GM12878 (cell line): Measurements from ENCODE around the gene ORAI3. TPM values are rescaled to one million over a fixed set of nuclear protein-coding genes. Genes with fewer than 3 reads are reported as not detected.

Experiments
- ATAC-seq: fragments of 200-7000 bp; cut with Tn5 transposase; 3 replicates; pipeline ENCODE4 v1.9.1; 2020; ENCODE audit warnings: mild to moderate bottlenecking, moderate library complexity
- BruUV-seq: library from RNA; stranded (reverse); fragments of 400-500 nt; replicated peaks from 2 replicates; lab custom pipeline; 2021; lab: Mats Ljungman, UMichigan
- CTCF ChIA-PET: fragments of 300-600 bp; sonication (Branson Sonifier 250); formaldehyde crosslinking; extraction: SDS; loops from one replicate; lab custom pipeline; 2021; ENCODE audit warnings: inconsistent platforms; lab: Yijun Ruan, JAX
- POLR2A ChIA-PET: fragments of 350-600 bp; formaldehyde crosslinking; extraction: SDS; loops from one replicate; lab custom pipeline; 2021; ENCODE audit warnings: inconsistent platforms; lab: Charles Lee
- RAD21 ChIA-PET: fragments of 300-600 bp; sonication (Branson Sonifier 250); formaldehyde crosslinking; loops from one replicate; lab custom pipeline; 2023; ENCODE audit warnings: antibody characterized with exemption; ENCODE audit not compliant: unreplicated experiment; lab: Charles Lee
- SMC1A ChIA-PET: fragments of 300-600 bp; sonication (Branson Sonifier 250); formaldehyde crosslinking; loops from one replicate; lab custom pipeline; 2023; ENCODE audit not compliant: unreplicated experiment, uncharacterized antibody; lab: Charles Lee
- DNase-seq: peaks from one replicate; pipeline ENCODE4 v3.0.0-alpha.2; 2011; ENCODE audit warnings: low read depth, low spot score
- FAIRE-seq: peaks from 3 replicates; lab custom pipeline; 2011; peaks lifted over from hg19 to GRCh38; lab: Jason Lieb, UNC
- H2AFZ ChIP-seq: 2 replicates; pipeline ENCODE4 v1.6.0; 2011; ENCODE audit warnings: low read depth, low read length, control low read depth; ENCODE audit not compliant: control insufficient read depth
- H3K27ac ChIP-seq: 2 replicates; pipeline ENCODE4 v1.5.1; 2011; ENCODE audit warnings: control low read depth; ENCODE audit not compliant: control insufficient read depth, insufficient read depth
- H3K27me3 ChIP-seq, 2 experiments: replicated peaks in 1 of 2; 2 replicates each; pipeline versions ENCODE4 v1.6.0 to v1.6.1; 2011; ENCODE audit warnings: low read length in 1 of 2; ENCODE audit not compliant: control insufficient read depth in 2 of 2, insufficient read depth in 2 of 2
- H3K36me3 ChIP-seq, 2 experiments: 2 replicates each; pipeline ENCODE4 v1.5.1; 2011; ENCODE audit warnings: low read length in 1 of 2; ENCODE audit not compliant: control insufficient read depth in 2 of 2, insufficient read depth in 2 of 2
- H3K4me1 ChIP-seq: 2 replicates; pipeline ENCODE4 v1.6.1; 2011; ENCODE audit warnings: mild to moderate bottlenecking, low read length, moderate library complexity, mixed read lengths; ENCODE audit not compliant: control insufficient read depth, insufficient read depth
- H3K4me2 ChIP-seq: 2 replicates; pipeline ENCODE4 v1.6.0; 2011; ENCODE audit warnings: control low read depth; ENCODE audit not compliant: control insufficient read depth, insufficient read depth
- H3K4me3 ChIP-seq: fragments of 200-600 bp; sonication (generic); 2 replicates; pipeline ENCODE4 v1.5.1; 2016
- H3K79me2 ChIP-seq: 2 replicates; pipeline ENCODE4 v1.6.0; 2011; ENCODE audit warnings: low read length; ENCODE audit not compliant: control insufficient read depth, insufficient read depth
- H3K9ac ChIP-seq: 2 replicates; pipeline ENCODE4 v1.8.0; 2011; ENCODE audit warnings: low read length, control low read depth, mixed read lengths; ENCODE audit not compliant: control insufficient read depth, insufficient read depth
- H3K9me3 ChIP-seq: replicated peaks from 3 replicates; pipeline ENCODE4 v1.5.1; 2011; ENCODE audit warnings: mild to moderate bottlenecking, low read length; ENCODE audit not compliant: control insufficient read depth, insufficient read depth
- H4K20me1 ChIP-seq: 2 replicates; pipeline ENCODE4 v1.6.0; 2011; ENCODE audit not compliant: control insufficient read depth, insufficient read depth
- BHLHE40 ChIP-seq, 2 experiments: fragments of 450-650 bp in 1 of 2; IDR thresholded peaks; 2 replicates each; pipeline ENCODE4 v1.6.1; 2011 to 2017; ENCODE audit warnings: low read depth in 2 of 2, borderline replicate concordance in 1 of 2, improper control_type of control experiment in 1 of 2, low read length in 1 of 2, mild to moderate bottlenecking in 1 of 2
- CHD2 ChIP-seq: IDR thresholded peaks from 2 replicates; pipeline ENCODE4 v1.6.1; 2011; ENCODE audit warnings: low read depth, low read length, improper control_type of control experiment, borderline replicate concordance
- E4F1 ChIP-seq: fragments of 450-650 bp; IDR thresholded peaks from 2 replicates; pipeline ENCODE4 v1.6.1; 2018; ENCODE audit warnings: borderline replicate concordance, mild to moderate bottlenecking; ENCODE audit not compliant: partially characterized antibody
- HDGF ChIP-seq: fragments of 450-650 bp; IDR thresholded peaks from 2 replicates; pipeline ENCODE4 v1.6.1; 2016; ENCODE audit warnings: antibody characterized with exemption
- IKZF1 ChIP-seq: fragments of 450-650 bp; conservative IDR thresholded peaks from 2 replicates; pipeline ENCODE4 v1.6.1; 2017; ENCODE audit warnings: antibody characterized with exemption, mild to moderate bottlenecking
- NFYA ChIP-seq: IDR thresholded peaks from 2 replicates; pipeline ENCODE4 v1.6.1; 2011; ENCODE audit warnings: low read depth, mild to moderate bottlenecking, low read length, improper control_type of control experiment, borderline replicate concordance
- RAD51 ChIP-seq: fragments of 450-650 bp; IDR thresholded peaks from 2 replicates; pipeline ENCODE4 v1.6.1; 2016; ENCODE audit warnings: moderate library complexity, mild to moderate bottlenecking, inconsistent platforms
- SREBF2 ChIP-seq: IDR thresholded peaks from 2 replicates; pipeline ENCODE4 v1.6.1; 2012; ENCODE audit warnings: mild to moderate bottlenecking, low read length
- TBL1XR1 ChIP-seq: IDR thresholded peaks from 2 replicates; pipeline ENCODE4 v1.6.1; 2012; ENCODE audit warnings: low read depth, low read length, improper control_type of control experiment
- WGBS: methylation state at CpG from one replicate; pipeline ENCODE4 v1.1.6; 2016; ENCODE audit warnings: low lambda C conversion rate; ENCODE audit not compliant: insufficient replicate concordance, insufficient coverage; ENCODE audit errors: missing lambda C conversion rate; 5-methylcytosine and 5-hydroxymethylcytosine counted together
- in situ Hi-C: fragments of 300-500 bp; cut with MboI; formaldehyde crosslinking; loops from 9 replicates; pipeline ENCODE4 v1.14.3; 2018; ENCODE audit warnings: mixed read lengths
- intact Hi-C: fragments of 100-400 bp; cut with micrococcal nuclease; formaldehyde crosslinking; loops from one replicate; pipeline ENCODE4 v1.14.2; 2022; ENCODE audit not compliant: unreplicated experiment
- polyA plus RNA-seq, 11 experiments: library from polyadenylated mRNA; depleted of rRNA in 4 of 11; unstranded in 6 of 11; stranded (reverse) in 5 of 11; fragments of >200 nt; fragmentation: Nextera tagmentation in 4 of 11; fragmentation: Illumina TruSeq in 1 of 11; extraction: Ambion mirVana in 4 of 11; extraction: Trizol in 1 of 11; gene quantifications; 1 replicate in 1 of 11; 2 replicates in 10 of 11; pipeline versions ENCODE4 v1.2.1 to v1.2.3, GENCODE V29; 2011 to 2016; ENCODE audit warnings: inconsistent platforms in 2 of 11, missing spikeins in 2 of 11, low read depth in 1 of 11
- total RNA-seq, 4 experiments: library from RNA; depleted of rRNA in 3 of 4; stranded (reverse); fragments of >200 nt in 3 of 4; fragmentation: Illumina TruSeq in 1 of 4; extraction: Trizol in 1 of 4; gene quantifications; 2 replicates each; pipeline versions ENCODE4 v1.2.1 to v1.2.3, GENCODE V29; 2013 to 2021

Gene ORAI3
- total and polyA plus RNA-seq, 10 of the 15 experiments (the other 5 are each of a cell fraction or from before 2014, with no cell fraction given), result 3.4 to 21.9 (median 16.2) TPM

- no peak overlapping the region for H3K4me3 ChIP-seq
- no TSS peak for BruUV-seq
- RAD21 ChIA-PET, result interaction anchor here (0.8 to 1.6 kb wide), 4 partner anchors 13 to 457 kb away, joined by 3 to 4 read pairs (median 3); no protein-coding TSS in a partner anchor
- no peak overlapping the region for H2AFZ ChIP-seq
- intact Hi-C loops, result loop anchor here (5.0 to 10.0 kb wide), 3 partner anchors 76 to 183 kb away; partner anchors contain the start of genes FUS, ZNF646 and ZNF668
- H3K27me3 ChIP-seq, result no peaks in the 10 kb centered on the region; a peak in 1 of 4 replicates
- CTCF ChIA-PET, result interaction anchor here (0.7 to 2.4 kb wide), 5 partner anchors 14 to 461 kb away, joined by 3 to 10 read pairs (median 4); partner anchors contain the start of gene HSD3B7
- no peak overlapping the region for H3K4me2 ChIP-seq
- DNase-seq (no peak), ATAC-seq (no peak), FAIRE-seq (no peak)
- SMC1A ChIA-PET, result interaction anchor here (0.7 to 1.2 kb wide), 6 partner anchors 10 to 143 kb away, joined by 3 to 4 read pairs (median 3); partner anchors contain the start of gene HSD3B7
- H4K20me1 ChIP-seq, result no peaks in the 10 kb centered on the region
- no peaks in the 10 kb centered on the region for H3K36me3 ChIP-seq
- H3K79me2 ChIP-seq, result no peaks in the 10 kb centered on the region; the same call in 1 of the 2 replicates
- no peak overlapping the region for H3K27ac ChIP-seq
- H3K9me3 ChIP-seq, result no peaks in the 10 kb centered on the region
- in situ Hi-C loops, result loop anchor here (25.0 kb wide), 1 partner anchor 438 kb away; the partner anchor contains the start of genes COX6A2 and ZNF843
- WGBS, result 34% methylated on average over 6 of the region's 6 CpGs
- no peak overlapping the region for H3K9ac ChIP-seq
- H3K4me1 ChIP-seq, result peaks cover 11% of the 10 kb centered on the region
- TF ChIP-seq IKZF1 (no peak), HDGF (no peak), NFYA (no peak), RAD51 (no peak), BHLHE40 (IDR thresholded peaks at IDR 0.05; ENCODE audit: borderline replicate concordance in 1 of 2, low read depth in 2 of 2, low read length in 1 of 2) (no peak), E4F1 (no peak), TBL1XR1 (no peak), SREBF2 (no peak), CHD2 (no peak)
- POLR2A ChIA-PET, result interaction anchor here (0.6 to 1.1 kb wide), 3 partner anchors 13 to 118 kb away, joined by 3 read pairs; partner anchors contain the start of genes KAT8 and VKORC1
Observed at GRCh38 chr16:30998852-30999761, 50.2 kb downstream of the ORAI3 start.
